H1 (cell line): ENCODE measurements around the gene ZNF423. TPM values are rescaled to one million over a fixed set of nuclear protein-coding genes. Genes with fewer than 3 reads are reported as not detected.

Experiments
- CTCF ChIA-PET: fragments of 300-600 bp; sonication (Branson Sonifier 250); formaldehyde crosslinking; loops from one replicate; lab custom pipeline; 2021; ENCODE audit not compliant: partially characterized antibody; lab: Charles Lee
- POLR2A ChIA-PET: fragments of 300-600 bp; sonication (Branson Sonifier 250); formaldehyde crosslinking; loops from one replicate; lab custom pipeline; 2021; ENCODE audit warnings: inconsistent platforms; ENCODE audit not compliant: partially characterized antibody; lab: Charles Lee
- DNase-seq, 2 experiments: peaks; one replicate each; pipeline versions ENCODE4 v3.0.0 to v3.0.0-alpha.2; 2010 to 2022; ENCODE audit warnings: low spot score in 2 of 2, low read depth in 1 of 2, mixed read lengths in 1 of 2
- FAIRE-seq: peaks from 2 replicates; lab custom pipeline; 2011; peaks lifted over from hg19 to GRCh38; lab: Jason Lieb, UNC
- H2AFZ ChIP-seq: 2 replicates; pipeline ENCODE4 v1.8.1; 2012; ENCODE audit warnings: low read length, inconsistent platforms
- H2AK5ac ChIP-seq: 2 replicates; pipeline ENCODE4 v1.6.1; 2013; ENCODE audit warnings: low read depth, low read length
- H2BK120ac ChIP-seq: replicated peaks from 2 replicates; pipeline ENCODE3; 2013; ENCODE audit warnings: low read depth, low read length, inconsistent platforms
- H2BK12ac ChIP-seq: 2 replicates; pipeline ENCODE4 v1.6.1; 2013; ENCODE audit warnings: low read depth, low read length
- H2BK15ac ChIP-seq: 2 replicates; pipeline ENCODE4 v1.6.1; 2013; ENCODE audit warnings: low read length
- H2BK20ac ChIP-seq: 2 replicates; pipeline ENCODE4 v1.6.1; 2013; ENCODE audit warnings: low read length
- H2BK5ac ChIP-seq: 2 replicates; pipeline ENCODE4 v1.6.1; 2013; ENCODE audit warnings: low read depth, low read length
- H3K14ac ChIP-seq: 2 replicates; pipeline ENCODE4 v1.6.1; 2013; ENCODE audit warnings: inconsistent platforms; ENCODE audit not compliant: insufficient read length
- H3K18ac ChIP-seq: 2 replicates; pipeline ENCODE4 v1.6.1; 2013; ENCODE audit warnings: low read length; ENCODE audit errors: extremely low read depth
- H3K23ac ChIP-seq: 2 replicates; pipeline ENCODE4 v1.6.1; 2013; ENCODE audit warnings: inconsistent platforms; ENCODE audit not compliant: insufficient read length
- H3K23me2 ChIP-seq: 2 replicates; pipeline ENCODE4 v1.6.1; 2013; ENCODE audit warnings: low read depth, low read length
- H3K27ac ChIP-seq: 2 replicates; pipeline ENCODE4 v1.6.1; 2011; ENCODE audit warnings: low read depth, low read length, inconsistent platforms
- H3K27me3 ChIP-seq, 4 experiments: replicated peaks in 1 of 4; 1 replicate in 1 of 4; 2 replicates in 3 of 4; pipeline versions ENCODE4 v1.6.1 to v1.8.1; 2011 to 2013; ENCODE audit warnings: low read length in 3 of 4, mild to moderate bottlenecking in 3 of 4, inconsistent platforms in 2 of 4, mixed read lengths in 2 of 4, moderate library complexity in 1 of 4; ENCODE audit not compliant: control insufficient read depth in 3 of 4, insufficient read depth in 3 of 4; ENCODE audit errors: extremely low read depth in 1 of 4
- H3K36me3 ChIP-seq, 4 experiments: 2 replicates each; pipeline versions ENCODE4 v1.6.1 to v1.8.1; 2011 to 2013; ENCODE audit warnings: mild to moderate bottlenecking in 4 of 4, low read length in 3 of 4, moderate library complexity in 2 of 4, control low read depth in 1 of 4, inconsistent platforms in 1 of 4; ENCODE audit not compliant: insufficient read depth in 4 of 4, control insufficient read depth in 2 of 4
- H3K4ac ChIP-seq: replicated peaks from 2 replicates; pipeline ENCODE3; 2013; ENCODE audit warnings: low read length, low read depth, mixed read lengths, inconsistent platforms; ENCODE audit not compliant: insufficient read length
- H3K4me1 ChIP-seq, 4 experiments: replicated peaks in 1 of 4; 1 replicate in 1 of 4; 2 replicates in 3 of 4; pipeline versions ENCODE4 v1.6.1 to v1.8.1; 2011 to 2013; ENCODE audit warnings: low read length in 3 of 4, inconsistent platforms in 2 of 4, mixed read lengths in 1 of 4; ENCODE audit not compliant: insufficient read depth in 4 of 4, control insufficient read depth in 3 of 4
- H3K4me2 ChIP-seq, 2 experiments: 2 replicates each; pipeline versions ENCODE4 v1.6.1 to v1.8.1; 2011 to 2013; ENCODE audit warnings: low read depth in 2 of 2, low read length in 2 of 2, control low read depth in 1 of 2, inconsistent platforms in 1 of 2, mild to moderate bottlenecking in 1 of 2; ENCODE audit not compliant: insufficient read depth in 1 of 2
- H3K4me3 ChIP-seq, 4 experiments: fragments of 200-600, 300-600 bp in 1 of 4; sonication (generic), shearing (Covaris generic), sonication (Bioruptor Twin) in 1 of 4; 2 replicates each; pipeline versions ENCODE4 v1.5.1 to v1.8.1; 2011 to 2016; ENCODE audit warnings: low read length in 4 of 4, low read depth in 3 of 4, control low read depth in 2 of 4, inconsistent platforms in 2 of 4, mild to moderate bottlenecking in 2 of 4, mixed read lengths in 1 of 4, moderate library complexity in 1 of 4; ENCODE audit not compliant: insufficient read depth in 2 of 4; ENCODE audit errors: extremely low read depth in 1 of 4
- H3K56ac ChIP-seq: replicated peaks from 2 replicates; pipeline ENCODE3; 2013; ENCODE audit warnings: low read depth, mild to moderate bottlenecking, mixed read lengths, low read length, inconsistent platforms; ENCODE audit not compliant: insufficient read length
- H3K79me1 ChIP-seq: 2 replicates; pipeline ENCODE4 v1.6.1; 2013; ENCODE audit warnings: low read depth, low read length, control low read depth
- H3K79me2 ChIP-seq, 2 experiments: 2 replicates each; pipeline versions ENCODE4 v1.6.1 to v1.8.1; 2012 to 2013; ENCODE audit warnings: low read length in 2 of 2, mild to moderate bottlenecking in 2 of 2, inconsistent platforms in 1 of 2; ENCODE audit not compliant: insufficient read depth in 2 of 2, control insufficient read depth in 1 of 2
- H3K9ac ChIP-seq, 4 experiments: replicated peaks in 1 of 4; 1 replicate in 1 of 4; 2 replicates in 3 of 4; pipeline versions ENCODE4 v1.6.1 to v1.8.1; 2011 to 2013; ENCODE audit warnings: low read depth in 3 of 4, low read length in 3 of 4, control low read depth in 2 of 4, mild to moderate bottlenecking in 2 of 4, moderate library complexity in 2 of 4, inconsistent platforms in 1 of 4; ENCODE audit errors: extremely low read depth in 1 of 4
- H3K9me3 ChIP-seq, 2 experiments: 2 replicates each; pipeline versions ENCODE4 v1.6.1 to v1.8.1; 2012 to 2013; ENCODE audit warnings: mild to moderate bottlenecking in 2 of 2, moderate library complexity in 2 of 2, control low read depth in 1 of 2, inconsistent platforms in 1 of 2, low read depth in 1 of 2, low read length in 1 of 2, mixed read lengths in 1 of 2; ENCODE audit not compliant: insufficient read depth in 2 of 2
- H4K20me1 ChIP-seq, 2 experiments: replicated peaks in 1 of 2; 2 replicates each; pipeline versions ENCODE3 to v1.8.1; 2011 to 2013; ENCODE audit warnings: inconsistent platforms in 2 of 2, low read length in 2 of 2, mild to moderate bottlenecking in 1 of 2; ENCODE audit not compliant: insufficient read depth in 2 of 2, control insufficient read depth in 1 of 2
- H4K5ac ChIP-seq: 2 replicates; pipeline ENCODE4 v1.6.1; 2013; ENCODE audit warnings: low read length, low read depth, mixed read lengths, inconsistent platforms; ENCODE audit not compliant: insufficient read length
- H4K8ac ChIP-seq: 2 replicates; pipeline ENCODE4 v1.8.0; 2013; ENCODE audit warnings: mild to moderate bottlenecking, moderate library complexity, low read length, inconsistent platforms; ENCODE audit not compliant: insufficient read depth; ENCODE audit errors: extremely low read depth
- H4K91ac ChIP-seq: replicated peaks from 2 replicates; pipeline ENCODE3; 2013; ENCODE audit warnings: low read length, mixed read lengths, inconsistent platforms; ENCODE audit not compliant: insufficient read length
- E2F6 ChIP-seq: IDR thresholded peaks from 2 replicates; pipeline ENCODE4 v1.6.1; 2012; ENCODE audit warnings: inconsistent platforms
- EZH2 ChIP-seq: fragments of 200-600 bp; sonication (generic); IDR thresholded peaks from 2 replicates; pipeline ENCODE4 v1.7.1; 2012; ENCODE audit warnings: low read depth, mild to moderate bottlenecking, moderate library complexity, low read length, inconsistent platforms; ENCODE audit not compliant: severe bottlenecking
- GABPA ChIP-seq: IDR thresholded peaks from 2 replicates; pipeline ENCODE4 v1.6.1; 2011; ENCODE audit warnings: mild to moderate bottlenecking, low read length, moderate library complexity, borderline replicate concordance; ENCODE audit not compliant: insufficient read depth
- HDAC2 ChIP-seq, 2 experiments: fragments of 300-600 bp in 1 of 2; sonication (generic) in 1 of 2; IDR thresholded peaks; 2 replicates each; pipeline ENCODE4 v1.6.1; 2011 to 2012; ENCODE audit warnings: low read depth in 2 of 2, low read length in 2 of 2, mild to moderate bottlenecking in 2 of 2, moderate library complexity in 2 of 2, borderline replicate concordance in 1 of 2, inconsistent platforms in 1 of 2
- POU5F1 ChIP-seq: IDR thresholded peaks from 2 replicates; pipeline ENCODE4 v1.6.1; 2011; ENCODE audit warnings: low read depth, mild to moderate bottlenecking, low read length, moderate library complexity
- SP4 ChIP-seq: IDR thresholded peaks from 2 replicates; pipeline ENCODE4 v1.6.1; 2012; ENCODE audit warnings: low read length, inconsistent platforms
- WGBS, 2 experiments: shearing (Covaris generic) in 1 of 2; methylation state at CpG; one replicate each; pipeline versions ENCODE4 v1.1.6 to v1.1.7; 2013 to 2015; ENCODE audit warnings: low lambda C conversion rate in 2 of 2, mixed read lengths in 2 of 2, inconsistent platforms in 1 of 2, low coverage in 1 of 2, missing lambda C conversion rate in 1 of 2; ENCODE audit not compliant: insufficient replicate concordance in 2 of 2, insufficient coverage in 1 of 2, insufficient read length in 1 of 2; ENCODE audit errors: extremely low coverage in 1 of 2, missing lambda C conversion rate in 1 of 2; 5-methylcytosine and 5-hydroxymethylcytosine counted together
- polyA plus RNA-seq, 7 experiments: library from polyadenylated mRNA; depleted of rRNA in 3 of 7; stranded (reverse) in 5 of 7; unstranded in 2 of 7; fragments of >200 nt in 5 of 7; fragments of 200-250 nt in 2 of 7; gene quantifications; 1 replicate in 5 of 7; 2 replicates in 1 of 7; 4 replicates in 1 of 7; pipeline versions ENCODE4 v1.2.1 to v1.2.3, GENCODE V29; 2011 to 2013; ENCODE audit warnings: missing spikeins in 2 of 7, mixed read lengths in 2 of 7
- total RNA-seq: library from RNA; stranded (reverse); fragmentation: NEBNext Ultra II Directional; extraction: Animal tissue kit (Norgen Biotek cat#: 25700); gene quantifications from 2 replicates; pipeline ENCODE4 v1.2.1, GENCODE V29; 2021

The ZNF423 gene
- total and polyA plus RNA-seq, 2 of the 8 experiments (the other 6 are each of a cell fraction or from before 2014, with no cell fraction given) = 38.2 to 52.3 TPM

GRCh38 chr16:49539758-49540157 is 316.2 kb downstream of the ZNF423 start:
- CTCF ChIA-PET = interaction anchor here (0.6 to 3.3 kb wide), 7 partner anchors 8 to 76 kb away, joined by 3 to 17 read pairs (median 4); no protein-coding TSS in a partner anchor
- TF ChIP-seq SP4 (no peak), GABPA (no peak), E2F6 (no peak), POU5F1 (no peak), HDAC2 (IDR thresholded peaks at IDR 0.05; ENCODE audit: borderline replicate concordance in 1 of 2, low read depth in 2 of 2, low read length in 2 of 2) (no peak), EZH2 (no peak)
- TF ChIP-seq, all 59 proteins: peak for 0
- H4K91ac ChIP-seq = no peak overlapping the region
- no peak overlapping the region for H2AK5ac ChIP-seq
- no peak overlapping the region for H4K8ac ChIP-seq
- no peak overlapping the region for H2BK12ac ChIP-seq
- peaks cover 0 to 14% (median 9%) of the 10 kb centered on the region in 4 experiments; a peak in 5 of 7 replicates for H3K4me1 ChIP-seq
- no peak overlapping the region for H3K23ac ChIP-seq
- H3K4me2 ChIP-seq = no peak overlapping the region
- H3K9me3 ChIP-seq = no peaks in the 10 kb centered on the region
- H2BK5ac ChIP-seq = no peak overlapping the region
- DNase-seq (no peak), FAIRE-seq (no peak)
- H3K4ac ChIP-seq = peak overlapping the region; percentile 26
- H2AFZ ChIP-seq = no peak overlapping the region
- H3K23me2 ChIP-seq = 0 out of 2 replicates have a peak, but pooled peaks cover 2% of the 10 kb centered on the region
- no peaks in the 10 kb centered on the region for H3K27me3 ChIP-seq
- no peak overlapping the region; the same call in 1 of the 2 replicates for H3K18ac ChIP-seq
- POLR2A ChIA-PET = interaction anchor here (0.6 kb wide), 1 partner anchor 15 kb away, joined by 3 read pairs; no protein-coding TSS in a partner anchor
- H3K4me3 ChIP-seq = no peak overlapping the region
- no peak overlapping the region for H3K9ac ChIP-seq
- 0 out of 2 replicates have a peak, but pooled peaks cover 7% of the 10 kb centered on the region for H3K79me1 ChIP-seq
- 86% methylated on average over 4 of the region's 4 CpGs; no CpG with 5 or more reads in 1 of the 2 experiments for WGBS, 2 experiments
- no peak overlapping the region for H2BK20ac ChIP-seq
- H2BK120ac ChIP-seq = no peak overlapping the region
- no peak overlapping the region for H3K14ac ChIP-seq
- no peaks in the 10 kb centered on the region; a peak in 1 of 4 replicates for H3K79me2 ChIP-seq
- no peaks in the 10 kb centered on the region for H3K36me3 ChIP-seq
- no peak overlapping the region for H2BK15ac ChIP-seq
- no peak overlapping the region for H3K27ac ChIP-seq
- peaks cover 0 to 16% of the 10 kb centered on the region in 2 experiments for H4K20me1 ChIP-seq
- no peak overlapping the region for H3K56ac ChIP-seq
- H4K5ac ChIP-seq = no peak overlapping the region
